Keratinocyte (primary cell): ENCODE results near the gene MICAL3. TPM values are rescaled to one million over a fixed set of nuclear protein-coding genes. Genes with fewer than 3 reads are reported as not detected.

ENCODE experiments used
- DNase-seq: peaks from one replicate; pipeline ENCODE4 v3.0.0-alpha.2; 2011; ENCODE audit warnings: low read depth, missing footprints, low spot score
- FAIRE-seq: peaks from 2 replicates; lab custom pipeline; 2011; peaks lifted over from hg19 to GRCh38; lab: Jason Lieb, UNC
- H2AFZ ChIP-seq: 2 replicates; pipeline ENCODE4 v1.6.0; 2012; ENCODE audit warnings: low read length, control low read depth, inconsistent platforms; ENCODE audit not compliant: control insufficient read depth
- H3K27ac ChIP-seq: 2 replicates; pipeline ENCODE4 v1.5.1; 2011; ENCODE audit warnings: low read length; ENCODE audit not compliant: control insufficient read depth, insufficient read depth
- H3K27me3 ChIP-seq: 3 replicates; pipeline ENCODE4 v1.6.0; 2011; ENCODE audit warnings: low read length; ENCODE audit not compliant: control insufficient read depth, insufficient read depth; ENCODE audit errors: extremely low read depth
- H3K36me3 ChIP-seq, 2 experiments: 2 replicates in 1 of 2; 3 replicates in 1 of 2; pipeline ENCODE4 v1.5.1; 2011; ENCODE audit warnings: low read length in 2 of 2, mild to moderate bottlenecking in 1 of 2; ENCODE audit not compliant: control insufficient read depth in 2 of 2, insufficient read depth in 2 of 2; ENCODE audit errors: extremely low read depth in 1 of 2
- H3K4me1 ChIP-seq: 3 replicates; pipeline ENCODE4 v1.5.1; 2011; ENCODE audit warnings: low read length; ENCODE audit not compliant: control insufficient read depth, insufficient read depth; ENCODE audit errors: extremely low read depth
- H3K4me2 ChIP-seq: 3 replicates; pipeline ENCODE4 v1.6.0; 2011; ENCODE audit warnings: low read depth, low read length; ENCODE audit not compliant: control insufficient read depth, insufficient read depth; ENCODE audit errors: extremely low read depth
- H3K4me3 ChIP-seq, 3 experiments: fragments of 200-600 bp in 1 of 3; sonication (generic) in 1 of 3; 2 replicates in 2 of 3; 3 replicates in 1 of 3; pipeline ENCODE4 v1.5.1; 2011 to 2016; ENCODE audit warnings: low read length in 3 of 3, mild to moderate bottlenecking in 3 of 3, control low read depth in 2 of 3, inconsistent platforms in 1 of 3, low read depth in 1 of 3, mixed read lengths in 1 of 3, mixed run types in 1 of 3, moderate library complexity in 1 of 3; ENCODE audit not compliant: control insufficient read depth in 2 of 3, insufficient read depth in 2 of 3; ENCODE audit errors: extremely low read depth in 1 of 3
- H3K79me2 ChIP-seq: 2 replicates; pipeline ENCODE4 v1.6.0; 2012; ENCODE audit warnings: low read length; ENCODE audit not compliant: control insufficient read depth, insufficient read depth
- H3K9ac ChIP-seq: 3 replicates; pipeline ENCODE4 v1.6.0; 2011; ENCODE audit warnings: low read length; ENCODE audit not compliant: control insufficient read depth, insufficient read depth; ENCODE audit errors: extremely low read depth
- H3K9me1 ChIP-seq: 3 replicates; pipeline ENCODE4 v1.6.0; 2011; ENCODE audit warnings: low read length; ENCODE audit not compliant: control insufficient read depth, insufficient read depth; ENCODE audit errors: extremely low read depth
- H3K9me3 ChIP-seq: 2 replicates; pipeline ENCODE4 v1.5.1; 2012; ENCODE audit warnings: low read depth, low read length; ENCODE audit not compliant: control insufficient read depth
- H4K20me1 ChIP-seq: 3 replicates; pipeline ENCODE4 v1.6.0; 2011; ENCODE audit warnings: low read length; ENCODE audit not compliant: control insufficient read depth, insufficient read depth; ENCODE audit errors: extremely low read depth
- EZH2 ChIP-seq: IDR thresholded peaks from one replicate; pipeline ENCODE4 v1.6.1; 2012; ENCODE audit warnings: inconsistent platforms, mild to moderate bottlenecking, low read length, moderate library complexity
- dilution Hi-C: fragments of 300-500 bp; cut with MboI; formaldehyde crosslinking; loops from one replicate; pipeline ENCODE4 v1.7.0; 2020; ENCODE audit warnings: low sequenced_read_pairs; ENCODE audit not compliant: extremely low pct_ligation_motif_present
- polyA plus RNA-seq, 5 experiments: library from polyadenylated mRNA; depleted of rRNA in 3 of 5; stranded (reverse) in 3 of 5; stranded (forward) in 1 of 5; unstranded in 1 of 5; fragments of >200 nt; gene quantifications; 1 replicate in 1 of 5; 2 replicates in 3 of 5; 3 replicates in 1 of 5; pipeline versions ENCODE4 v1.2.1 to v1.2.3, GENCODE V29; 2011 to 2012; ENCODE audit warnings: missing spikeins in 2 of 5, low read depth in 1 of 5, low replicate concordance in 1 of 5
- TF ChIP-seq, protein P1 (sequence below), 3 experiments: IDR thresholded peaks in 1 of 3; conservative IDR thresholded peaks in 1 of 3; optimal IDR thresholded peaks in 1 of 3; 2 replicates in 2 of 3; 3 replicates in 1 of 3; pipeline versions ENCODE3 to v1.5.1; 2011; ENCODE audit warnings: low read length in 3 of 3, mild to moderate bottlenecking in 3 of 3, moderate library complexity in 2 of 3, control low read depth in 1 of 3, inconsistent platforms in 1 of 3; ENCODE audit not compliant: insufficient read depth in 2 of 3; ENCODE audit errors: extremely low read depth in 1 of 3

The MICAL3 gene
- polyA plus RNA-seq, 1 donor (not counting 4 experiments of a cell fraction or from before 2014, with no cell fraction given): 27.9 TPM

DNA sequence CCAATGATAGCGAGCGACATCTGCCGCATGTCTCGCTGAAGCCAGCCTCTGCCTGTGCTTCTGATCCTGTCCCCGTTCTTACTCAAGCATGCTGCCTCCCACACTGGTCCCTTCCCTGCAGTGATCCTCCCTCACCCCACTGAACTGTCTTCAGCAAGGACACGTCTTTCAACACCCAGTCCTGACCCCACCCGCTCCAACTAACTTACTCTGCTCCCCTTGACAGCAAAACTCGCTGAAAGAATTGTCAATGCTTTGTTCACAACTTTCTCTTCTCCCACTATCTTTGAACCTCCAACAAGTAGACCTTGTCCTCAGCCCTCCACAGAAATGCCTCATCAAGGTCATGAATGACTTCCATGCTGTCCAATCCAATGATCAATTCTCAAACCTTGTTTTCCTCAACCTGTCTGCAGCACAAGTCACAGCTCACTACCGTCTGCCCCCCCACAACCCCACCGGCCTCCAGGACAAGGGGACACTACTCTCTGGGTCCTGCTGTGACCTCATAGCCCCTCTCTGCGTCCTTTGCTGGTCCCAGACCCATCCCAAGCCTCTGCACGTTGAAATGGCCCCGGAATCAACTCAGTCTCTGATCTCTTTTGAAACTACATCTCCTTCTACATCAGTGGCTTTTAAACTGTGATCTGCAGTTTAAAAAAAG lies 108.0 kb downstream of the MICAL3 start:
- Histone ChIP-seq H3K9me1 (peaks cover 29% of the 10 kb centered on the region), H3K79me2 (peaks cover 95% of the 10 kb centered on the region), H3K36me3 (peaks cover 5 to 8% of the 10 kb centered on the region in 2 experiments), H3K4me3 (no peak overlapping the region), H2AFZ (no peak overlapping the region), H3K4me1 (peaks cover 45% of the 10 kb centered on the region), H3K27me3 (no peaks in the 10 kb centered on the region), H3K9ac (no peak overlapping the region), H3K4me2 (no peak overlapping the region), H3K27ac (no peak overlapping the region), H3K9me3 (no peaks in the 10 kb centered on the region), H4K20me1 (peaks cover 53% of the 10 kb centered on the region)
- no peak for TF ChIP-seq EZH2
- TF ChIP-seq, protein P1, sequence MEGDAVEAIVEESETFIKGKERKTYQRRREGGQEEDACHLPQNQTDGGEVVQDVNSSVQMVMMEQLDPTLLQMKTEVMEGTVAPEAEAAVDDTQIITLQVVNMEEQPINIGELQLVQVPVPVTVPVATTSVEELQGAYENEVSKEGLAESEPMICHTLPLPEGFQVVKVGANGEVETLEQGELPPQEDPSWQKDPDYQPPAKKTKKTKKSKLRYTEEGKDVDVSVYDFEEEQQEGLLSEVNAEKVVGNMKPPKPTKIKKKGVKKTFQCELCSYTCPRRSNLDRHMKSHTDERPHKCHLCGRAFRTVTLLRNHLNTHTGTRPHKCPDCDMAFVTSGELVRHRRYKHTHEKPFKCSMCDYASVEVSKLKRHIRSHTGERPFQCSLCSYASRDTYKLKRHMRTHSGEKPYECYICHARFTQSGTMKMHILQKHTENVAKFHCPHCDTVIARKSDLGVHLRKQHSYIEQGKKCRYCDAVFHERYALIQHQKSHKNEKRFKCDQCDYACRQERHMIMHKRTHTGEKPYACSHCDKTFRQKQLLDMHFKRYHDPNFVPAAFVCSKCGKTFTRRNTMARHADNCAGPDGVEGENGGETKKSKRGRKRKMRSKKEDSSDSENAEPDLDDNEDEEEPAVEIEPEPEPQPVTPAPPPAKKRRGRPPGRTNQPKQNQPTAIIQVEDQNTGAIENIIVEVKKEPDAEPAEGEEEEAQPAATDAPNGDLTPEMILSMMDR (optimal IDR thresholded peaks at IDR 0.05 in 1 of 3, IDR thresholded peaks at IDR 0.05 in 1 of 3, conservative IDR thresholded peaks at IDR 0.05 in 1 of 3; ENCODE audit: extremely low read depth in 1 of 3, insufficient read depth in 2 of 3, low read length in 3 of 3): no peak
- DNase-seq (no peak), FAIRE-seq (no peak)
- dilution Hi-C loops: no loop called here

DNA sequence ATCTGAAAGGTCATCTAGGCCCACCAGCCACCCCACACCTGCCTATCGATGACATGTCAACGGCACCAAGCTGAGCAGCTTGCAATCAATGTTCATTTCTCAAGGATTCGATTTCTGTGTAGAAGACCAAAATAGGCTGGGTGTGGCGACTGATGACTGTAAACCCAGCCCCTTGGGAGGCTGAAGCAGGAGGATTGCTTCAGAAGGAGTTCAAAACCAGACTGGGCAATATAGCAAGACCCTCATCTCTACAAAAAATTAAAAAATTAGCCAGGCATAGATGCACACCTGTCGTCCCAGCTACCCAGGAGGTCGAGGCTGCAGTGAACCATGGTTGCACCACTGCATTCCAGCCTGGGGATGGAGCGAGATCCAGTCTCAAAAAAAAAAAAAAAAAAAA lies 108.7 kb downstream of the MICAL3 start:
- Histone ChIP-seq H3K79me2 (peaks cover 95% of the 10 kb centered on the region), H3K4me2 (no peak overlapping the region), H2AFZ (no peak overlapping the region), H3K27me3 (no peaks in the 10 kb centered on the region), H3K9me3 (no peaks in the 10 kb centered on the region), H3K9ac (no peak overlapping the region), H3K36me3 (peaks cover 5 to 10% of the 10 kb centered on the region in 2 experiments), H4K20me1 (peaks cover 59% of the 10 kb centered on the region), H3K4me3 (no peak overlapping the region), H3K27ac (no peak overlapping the region), H3K4me1 (peaks cover 45% of the 10 kb centered on the region), H3K9me1 (peaks cover 30% of the 10 kb centered on the region)
- dilution Hi-C loops: no loop called here
- DNase-seq (no peak), FAIRE-seq (no peak)
- TF ChIP-seq, protein P1 (optimal IDR thresholded peaks at IDR 0.05 in 1 of 3, IDR thresholded peaks at IDR 0.05 in 1 of 3, conservative IDR thresholded peaks at IDR 0.05 in 1 of 3; ENCODE audit: extremely low read depth in 1 of 3, insufficient read depth in 2 of 3, low read length in 3 of 3): no peak
- no peak for TF ChIP-seq EZH2
